ENCODE measurements around the gene WDHD1.

Gene WDHD1

DNA sequence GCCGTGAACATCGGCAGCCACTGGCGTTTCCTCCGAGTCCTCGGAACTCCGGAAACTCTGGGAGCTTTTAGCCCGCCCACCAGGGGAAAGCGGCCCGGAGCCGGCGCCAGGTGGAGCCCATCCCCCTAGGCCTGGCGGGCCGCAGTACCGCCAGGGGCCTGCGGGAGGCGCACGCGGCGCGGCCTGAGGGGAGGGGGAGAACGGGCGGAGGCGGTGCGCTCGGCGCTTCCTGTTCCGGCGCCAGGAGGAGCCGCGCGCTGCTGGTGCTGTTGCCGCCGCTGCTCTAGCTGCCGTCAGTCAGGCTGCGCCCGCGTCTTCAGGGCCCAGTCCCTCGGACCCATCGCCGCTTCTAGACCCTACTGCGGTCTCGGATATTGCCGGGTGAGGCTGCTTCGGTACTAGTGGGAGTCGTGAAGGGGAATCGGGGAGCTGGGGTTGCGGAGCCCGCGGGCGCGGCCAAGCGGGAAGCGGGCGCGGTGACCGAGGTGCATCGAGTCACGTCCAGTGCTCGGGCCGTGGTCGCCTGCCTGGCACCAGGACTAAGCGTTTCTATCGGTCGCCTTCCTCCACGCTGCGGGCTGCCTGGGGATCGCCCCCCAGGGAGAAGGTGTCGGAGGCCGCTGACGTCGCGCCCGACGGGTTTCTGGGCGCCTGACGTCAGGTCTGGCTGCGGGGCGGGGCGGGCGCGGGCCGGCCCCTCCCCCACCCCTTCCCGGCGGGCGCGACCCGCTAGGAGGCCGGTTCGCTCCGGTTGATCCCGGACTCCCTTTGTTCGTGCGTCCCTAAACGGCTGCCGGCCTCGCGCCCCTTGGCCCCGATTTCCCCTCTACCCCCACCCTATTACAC is 24.7 kb upstream of the WDHD1 start, which contains the start of gene MAPK1IP1L:
TSS of gene MAPK1IP1L (plus strand) at position 225 of the 846 bp plus-strand sequence. CDS start 10,037 bp downstream, outside the sequence.
- H3K27ac ChIP-seq = peak within 1 kb of the TSS; percentile 99

GRCh38 chr14:55051165-55051422 is 24.2 kb upstream of the WDHD1 start:
- Histone ChIP-seq H3K27me3 (ENCODE audit: insufficient read depth, low read depth, severe bottlenecking) (no peaks in the 10 kb centered on the region), H3K27ac (peak overlapping the region; percentile 99), H3K36me3 (peaks cover 39% of the 10 kb centered on the region), H3K4me3 (ENCODE audit: low read depth, low read length) (peak overlapping the region; percentile 77), H3K9me3 (ENCODE audit: severe bottlenecking) (no peaks in the 10 kb centered on the region)
- TF ChIP-seq CTCF (IDR thresholded peaks at IDR 0.05; ENCODE audit: low read depth, low read length) = no peak
- DNase-seq = no peak

More for the DNA sequence above, 24.7 kb upstream of the WDHD1 start, which contains the start of gene MAPK1IP1L:
- no peaks in the 10 kb centered on the region for H3K27me3 ChIP-seq (ENCODE audit: insufficient read depth, low read depth, severe bottlenecking)
- no peaks in the 10 kb centered on the region for H3K9me3 ChIP-seq (ENCODE audit: severe bottlenecking)
- peak; percentile 92 for DNase-seq
- TF ChIP-seq CTCF (IDR thresholded peaks at IDR 0.05; ENCODE audit: low read depth, low read length) = peak; percentile 93
- H3K36me3 ChIP-seq = peaks cover 42% of the 10 kb centered on the region
- H3K4me3 ChIP-seq (ENCODE audit: low read depth, low read length) = peak within 1 kb of the TSS; percentile 77

DNA sequence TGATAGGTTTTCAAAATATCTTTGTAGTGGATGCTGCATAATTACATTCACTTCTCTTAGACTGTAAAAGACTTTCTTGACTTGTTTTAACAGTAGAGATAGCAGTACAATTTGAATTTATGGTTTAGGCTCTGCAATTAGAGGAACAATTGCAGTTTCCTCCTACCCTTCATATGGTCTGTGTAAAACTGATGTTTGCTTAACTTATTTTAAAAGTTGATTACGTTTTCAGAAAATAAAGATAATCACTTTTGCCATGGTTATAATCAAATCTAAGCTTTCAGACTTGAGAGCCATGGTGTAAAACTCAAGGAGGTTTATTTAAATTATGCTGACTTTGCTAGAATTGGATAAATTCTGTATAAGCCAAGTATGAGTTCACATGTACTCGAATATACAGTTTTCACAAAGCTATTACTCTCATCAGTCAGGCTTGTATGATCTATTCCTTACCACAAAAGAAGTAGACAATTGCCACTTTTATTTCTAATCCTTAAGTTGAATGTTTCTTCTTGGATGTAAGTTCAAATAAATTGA is 22.1 kb upstream of the WDHD1 start:
- TF ChIP-seq CTCF (IDR thresholded peaks at IDR 0.05; ENCODE audit: low read depth, low read length) = no peak
- Histone ChIP-seq H3K36me3 (peaks cover 33% of the 10 kb centered on the region), H3K9me3 (ENCODE audit: severe bottlenecking) (no peaks in the 10 kb centered on the region), H3K27me3 (ENCODE audit: insufficient read depth, low read depth, severe bottlenecking) (no peaks in the 10 kb centered on the region), H3K27ac (no peak overlapping the region), H3K4me3 (ENCODE audit: low read depth, low read length) (no peak overlapping the region)
- DNase-seq = no peak

GRCh38 chr14:55047301-55048053 is 20.6 kb upstream of the WDHD1 start:
- H3K27ac ChIP-seq = no peak overlapping the region
- no peaks in the 10 kb centered on the region for H3K27me3 ChIP-seq (ENCODE audit: insufficient read depth, low read depth, severe bottlenecking)
- DNase-seq = no peak
- H3K9me3 ChIP-seq (ENCODE audit: severe bottlenecking) = no peaks in the 10 kb centered on the region
- no peak overlapping the region for H3K4me3 ChIP-seq (ENCODE audit: low read depth, low read length)
- no peak for TF ChIP-seq CTCF (IDR thresholded peaks at IDR 0.05; ENCODE audit: low read depth, low read length)
- peaks cover 32% of the 10 kb centered on the region for H3K36me3 ChIP-seq

GRCh38 chr14:55045087-55045486 is 18.2 kb upstream of the WDHD1 start:
- no peak for TF ChIP-seq CTCF (IDR thresholded peaks at IDR 0.05; ENCODE audit: low read depth, low read length)
- Histone ChIP-seq H3K27me3 (ENCODE audit: insufficient read depth, low read depth, severe bottlenecking) (no peaks in the 10 kb centered on the region), H3K9me3 (ENCODE audit: severe bottlenecking) (no peaks in the 10 kb centered on the region), H3K36me3 (peaks cover 32% of the 10 kb centered on the region), H3K4me3 (ENCODE audit: low read depth, low read length) (no peak overlapping the region), H3K27ac (no peak overlapping the region)
- no peak for DNase-seq

Data from WERI-Rb-1 (cell line).